Measurements from ENCODE around the gene FOXL1. TPM values are rescaled to one million over a fixed set of nuclear protein-coding genes. Genes with fewer than 3 reads are reported as not detected.

FOXL1 gene
- total and polyA plus RNA-seq, 12 donors: 0.18 to 2.1 (median 0.69) TPM

DNA sequence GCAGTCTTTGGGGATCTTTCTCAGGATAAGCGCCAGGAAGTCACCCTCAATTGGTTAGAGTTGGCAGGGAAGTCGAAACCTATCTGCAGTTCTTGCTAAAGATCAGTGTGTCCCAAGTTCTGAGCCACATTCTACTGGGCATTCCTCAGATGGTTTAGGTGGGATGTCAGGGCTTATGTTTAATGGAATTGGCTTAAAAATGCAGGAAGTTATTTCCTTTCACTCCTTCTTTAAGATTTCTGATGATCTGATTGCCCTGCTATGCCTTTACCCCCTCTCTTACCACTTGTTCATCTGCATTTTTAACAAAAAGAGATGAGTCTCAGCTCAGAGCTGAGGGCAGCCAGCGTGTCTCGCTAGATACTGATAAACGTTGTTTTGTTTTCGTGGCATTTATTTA, 30.8 kb downstream of the FOXL1 start:
- no peak overlapping the region for H3K27ac ChIP-seq
- intact Hi-C loops (cut with DNase I): no loop called here
- peaks cover 7% of the 10 kb centered on the region for H3K27me3 ChIP-seq
- no peaks in the 10 kb centered on the region for H3K36me3 ChIP-seq (replicated peaks in 1 of 2)
- TF ChIP-seq POLR2A (IDR thresholded peaks at IDR 0.05): no peak
- TF ChIP-seq CTCF (IDR thresholded peaks at IDR 0.05): no peak
- no peak for DNase-seq
- H3K4me3 ChIP-seq: no peak overlapping the region
- WGBS, 4 donors: 68 to 75% (median 72%) methylated on average over 6 of the region's 6 CpGs
- no peaks in the 10 kb centered on the region for H3K9me3 ChIP-seq (replicated peaks in 1 of 3)
- H3K4me1 ChIP-seq (replicated peaks in 1 of 2): no peaks in the 10 kb centered on the region

DNA sequence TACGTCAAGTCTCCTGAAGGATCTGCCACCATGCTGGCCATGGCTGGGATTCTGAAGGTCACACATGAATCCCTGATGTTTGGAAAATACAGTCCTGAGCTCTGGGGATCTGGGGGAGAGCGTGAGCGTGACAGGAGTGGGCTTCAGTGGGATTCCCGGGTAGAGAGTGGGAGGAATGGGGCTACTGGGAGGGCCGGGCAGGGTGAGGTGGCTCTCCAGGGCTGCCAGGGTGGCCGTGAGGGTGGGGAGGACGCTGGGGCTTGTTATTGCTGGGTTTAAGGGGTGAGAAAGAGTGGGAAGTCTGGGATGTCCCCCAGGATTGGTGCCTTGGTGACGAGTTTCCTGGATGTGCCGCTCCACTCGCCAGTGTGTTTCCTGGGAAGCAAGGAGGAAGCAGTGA, 31.3 kb downstream of the FOXL1 start:
- H3K27me3 ChIP-seq: peaks cover 4% of the 10 kb centered on the region
- H3K4me1 ChIP-seq (replicated peaks in 1 of 2): no peaks in the 10 kb centered on the region
- intact Hi-C loops (cut with DNase I): no loop called here
- no peaks in the 10 kb centered on the region for H3K9me3 ChIP-seq (replicated peaks in 1 of 3)
- H3K4me3 ChIP-seq: no peak overlapping the region
- H3K27ac ChIP-seq: peak overlapping the region in 1 of 5 donors; percentile 45
- TF ChIP-seq CTCF (IDR thresholded peaks at IDR 0.05) (no peak), POLR2A (IDR thresholded peaks at IDR 0.05) (no peak)
- WGBS, 4 donors: 72 to 79% (median 76%) methylated on average over 7 to 10 of the region's 10 CpGs
- no peaks in the 10 kb centered on the region for H3K36me3 ChIP-seq (replicated peaks in 1 of 2)
- DNase-seq: no peak

DNA sequence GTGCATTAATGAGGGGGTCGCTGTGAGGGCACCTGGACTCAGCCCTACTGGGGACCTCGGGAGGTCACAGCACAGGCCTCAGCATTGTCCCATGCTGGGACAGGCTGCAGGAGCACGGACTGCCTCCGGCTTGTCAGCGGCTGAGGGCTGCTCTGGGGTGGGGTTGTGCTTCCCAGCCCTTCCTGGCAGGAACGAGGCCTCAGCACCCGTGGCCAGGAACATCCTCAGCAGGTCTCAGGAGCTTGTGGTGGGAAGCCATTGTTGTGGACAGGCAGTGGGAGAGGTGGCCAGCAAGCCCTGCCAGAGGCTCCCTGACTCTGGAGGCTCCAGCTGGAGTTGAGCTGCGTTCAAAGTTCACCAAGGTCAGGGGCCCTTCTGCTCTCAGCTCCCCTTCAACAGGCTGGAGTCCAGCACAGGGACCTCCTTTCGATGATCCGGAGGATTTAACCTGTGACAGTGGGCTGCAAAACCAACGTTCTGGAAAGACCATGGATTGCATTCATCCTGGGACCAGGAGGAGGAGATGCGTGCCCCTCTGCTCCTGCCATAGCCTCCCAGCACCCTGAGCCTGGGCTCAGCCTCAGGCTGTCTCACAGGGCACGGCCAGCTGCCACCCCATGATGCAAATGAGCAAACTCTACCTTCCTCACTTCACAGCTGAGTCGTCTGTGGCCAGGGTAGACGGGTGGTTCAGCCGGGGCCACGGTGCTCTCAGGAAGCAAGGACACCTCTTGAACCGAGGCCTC, 32.6 kb downstream of the FOXL1 start:
- peak overlapping the region in 1 of 5 donors; percentile 71 for H3K27ac ChIP-seq
- intact Hi-C loops (cut with DNase I): no loop called here

GRCh38 chr16:86611525-86611855, 33.1 kb downstream of the FOXL1 start:
- peak overlapping the region in 1 of 5 donors; percentile 71 for H3K27ac ChIP-seq
- intact Hi-C loops (cut with DNase I): no loop called here
- TF ChIP-seq CTCF (IDR thresholded peaks at IDR 0.05) (no peak), POLR2A (IDR thresholded peaks at IDR 0.05) (no peak)
- H3K36me3 ChIP-seq (replicated peaks in 1 of 2): no peaks in the 10 kb centered on the region
- peak in 6 of 7 donors; percentile 26 to 73 (median 30) for DNase-seq
- 36 to 48% (median 47%) methylated on average over 4 to 7 of the region's 7 CpGs for WGBS, 4 donors
- no peaks in the 10 kb centered on the region for H3K4me1 ChIP-seq (replicated peaks in 1 of 2)
- peaks cover 4% of the 10 kb centered on the region for H3K27me3 ChIP-seq
- H3K4me3 ChIP-seq: no peak overlapping the region
- H3K9me3 ChIP-seq (replicated peaks in 1 of 3): no peaks in the 10 kb centered on the region

More for the DNA sequence above, 32.6 kb downstream of the FOXL1 start:
- no peaks in the 10 kb centered on the region for H3K4me1 ChIP-seq (replicated peaks in 1 of 2)
- H3K36me3 ChIP-seq (replicated peaks in 1 of 2): no peaks in the 10 kb centered on the region
- no peak overlapping the region for H3K4me3 ChIP-seq
- H3K27me3 ChIP-seq: peaks cover 4% of the 10 kb centered on the region
- 53 to 64% (median 56%) methylated on average over 9 to 18 of the region's 18 CpGs for WGBS, 4 donors
- no peak for DNase-seq
- H3K9me3 ChIP-seq (replicated peaks in 1 of 3): no peaks in the 10 kb centered on the region
- no peak for TF ChIP-seq CTCF (IDR thresholded peaks at IDR 0.05)
- TF ChIP-seq POLR2A (IDR thresholded peaks at IDR 0.05): no peak
